A204.1 (cell line): ENCODE measurements around the gene AGXT.

Source experiments
- FAIRE-seq: peaks from 2 replicates; lab custom pipeline; 2012; peaks lifted over from hg19 to GRCh38; lab: Jason Lieb, UNC

The AGXT gene

DNA sequence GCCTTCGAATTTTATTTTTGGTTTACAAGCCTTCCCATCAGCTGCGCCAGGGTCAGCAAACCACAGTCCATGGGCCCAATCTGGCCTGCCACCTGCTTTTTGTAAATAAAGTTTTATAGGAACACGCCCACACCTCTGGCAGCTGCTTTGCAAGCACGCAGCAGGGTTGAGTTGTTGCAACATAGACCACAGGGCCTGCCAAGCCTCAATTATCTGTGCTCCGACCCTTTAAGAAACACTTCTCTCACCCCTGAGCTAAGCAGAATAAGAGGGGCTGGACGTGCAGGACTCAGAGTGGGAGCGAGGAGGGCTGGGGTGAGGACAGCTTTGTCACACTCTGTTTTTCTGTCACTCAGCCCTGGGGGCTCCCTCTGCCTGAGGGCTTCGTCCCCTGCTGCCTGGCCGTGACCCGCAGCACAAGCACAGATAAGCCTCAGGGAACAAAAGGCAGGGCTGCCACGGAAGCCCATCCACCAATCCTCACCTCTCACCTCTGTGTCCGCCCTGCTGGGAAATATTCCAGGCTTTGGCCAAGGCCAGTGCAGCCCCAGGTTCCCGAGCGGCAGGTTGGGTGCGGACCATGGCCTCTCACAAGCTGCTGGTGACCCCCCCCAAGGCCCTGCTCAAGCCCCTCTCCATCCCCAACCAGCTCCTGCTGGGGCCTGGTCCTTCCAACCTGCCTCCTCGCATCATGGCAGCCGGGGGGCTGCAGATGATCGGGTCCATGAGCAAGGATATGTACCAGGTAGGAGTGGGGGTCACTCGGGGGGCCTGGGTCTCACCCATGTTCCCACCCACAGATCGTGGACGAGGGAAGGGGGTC lies at the start of gene AGXT:
TSS of gene AGXT (plus strand) at position 539 of the 823 bp plus-strand sequence. CDS start at position 581, 42 bp downstream.
- FAIRE-seq = no peak

GRCh38 chr2:240819126-240819857 lies 49.3 kb upstream of the AGXT start:
- no peak for FAIRE-seq

- no peak for FAIRE-seq
These were observed 48.6 kb upstream of the AGXT start, which contains the start of gene KIF1A for GRCh38 chr2:240819858-240820606. Gene KIF1A (minus strand): TSS chr2:240820219. CDS start chr2:240797752, 22,467 bp downstream.

DNA sequence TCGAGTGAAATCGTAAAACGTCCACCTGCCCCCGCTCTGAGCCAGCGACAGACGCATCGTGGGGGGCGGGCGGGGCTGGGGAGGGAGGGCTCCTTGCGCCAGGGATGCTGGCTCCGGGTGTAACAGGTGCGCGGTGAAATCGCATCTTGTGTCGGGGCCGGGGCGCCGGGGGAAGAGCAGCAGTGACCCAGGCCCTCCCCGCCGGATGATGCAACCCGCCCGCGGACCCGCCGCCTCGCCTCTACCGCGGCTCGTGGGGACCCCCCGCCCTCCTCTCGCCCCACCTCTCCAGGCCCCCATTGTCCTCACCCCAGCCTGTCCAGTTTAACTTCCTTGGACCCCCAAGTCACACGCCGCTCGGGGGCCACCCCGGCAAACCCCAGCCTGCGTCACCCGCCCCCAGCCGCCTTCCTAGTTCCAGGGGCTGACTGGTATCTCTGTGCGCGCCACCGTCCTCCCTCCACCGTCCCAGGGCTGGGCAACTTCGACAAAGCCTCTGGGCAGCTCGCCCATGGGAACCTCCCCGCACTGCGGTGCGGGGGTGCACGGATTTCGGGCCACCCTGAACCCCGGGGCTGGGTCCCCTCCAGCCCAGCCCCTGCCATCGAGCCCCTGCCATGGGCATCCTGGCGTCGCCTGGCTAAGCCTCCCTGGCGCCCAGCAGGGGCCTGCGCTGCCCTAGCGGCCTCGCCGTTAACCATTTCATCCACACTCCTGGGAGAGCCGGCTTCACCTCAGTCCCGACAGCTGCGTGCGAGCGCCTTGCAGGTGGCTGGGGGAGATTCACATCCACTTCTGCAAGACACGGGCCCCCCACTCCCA lies 47.8 kb upstream of the AGXT start:
- FAIRE-seq = no peak

DNA sequence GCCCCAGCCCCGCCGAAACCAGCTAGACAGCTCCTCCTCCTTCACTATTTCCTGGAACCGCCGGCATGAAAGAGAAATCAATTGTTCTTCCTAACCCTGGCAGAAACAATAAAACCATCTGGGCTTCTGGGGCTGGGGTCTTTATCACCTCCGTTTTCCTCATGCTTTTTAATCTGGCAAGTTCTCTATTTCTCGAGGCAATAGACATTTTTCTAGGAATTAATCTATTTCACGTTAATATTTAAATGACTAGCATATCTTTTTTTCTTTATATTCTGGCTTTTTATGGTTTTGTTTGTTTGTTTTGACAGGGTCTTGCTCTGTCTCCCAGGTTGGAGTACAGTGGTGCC lies 47.2 kb upstream of the AGXT start:
- FAIRE-seq = no peak

GRCh38 chr2:240822280-240822847 lies 46.3 kb upstream of the AGXT start:
- no peak for FAIRE-seq

GRCh38 chr2:240823449-240824336 lies 44.9 kb upstream of the AGXT start:
- FAIRE-seq = no peak

GRCh38 chr2:240825476-240825875 lies 43.1 kb upstream of the AGXT start:
- FAIRE-seq = no peak

DNA sequence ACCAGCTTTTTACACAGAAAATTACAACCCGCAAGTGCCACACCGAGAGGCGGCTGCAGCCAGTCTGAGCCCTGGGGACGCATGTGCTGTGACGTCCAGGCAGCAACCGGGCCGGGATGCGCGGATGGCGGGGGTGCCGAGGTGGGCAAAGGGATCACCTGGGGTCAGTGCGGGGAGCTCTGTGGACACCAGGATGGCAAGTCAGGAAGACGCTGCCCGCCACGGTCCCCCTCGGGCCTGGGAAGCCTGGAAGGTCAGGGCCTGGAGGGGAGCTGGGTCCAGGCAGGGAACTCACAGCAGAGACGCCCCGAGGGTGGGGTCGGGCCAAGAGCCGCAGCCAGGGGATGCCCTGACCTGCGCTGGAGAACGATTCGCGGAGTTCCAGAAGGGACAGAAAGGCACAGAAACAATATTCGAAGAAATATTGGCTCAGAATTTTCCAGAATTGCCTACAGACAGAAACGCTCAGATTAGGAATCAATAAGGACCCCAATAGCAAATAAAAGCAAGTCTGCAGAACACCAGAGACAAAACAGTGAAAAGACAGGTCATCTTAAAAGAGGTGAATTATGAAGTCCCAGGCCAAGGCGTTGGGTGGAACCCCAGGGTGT lies 36.9 kb upstream of the AGXT start:
- FAIRE-seq = no peak

GRCh38 chr2:240832205-240832727 lies 36.4 kb upstream of the AGXT start:
- no peak for FAIRE-seq

GRCh38 chr2:240832921-240833494 lies 35.6 kb upstream of the AGXT start:
- no peak for FAIRE-seq

- FAIRE-seq = no peak
These were observed 34.8 kb upstream of the AGXT start for GRCh38 chr2:240833724-240834285.

DNA sequence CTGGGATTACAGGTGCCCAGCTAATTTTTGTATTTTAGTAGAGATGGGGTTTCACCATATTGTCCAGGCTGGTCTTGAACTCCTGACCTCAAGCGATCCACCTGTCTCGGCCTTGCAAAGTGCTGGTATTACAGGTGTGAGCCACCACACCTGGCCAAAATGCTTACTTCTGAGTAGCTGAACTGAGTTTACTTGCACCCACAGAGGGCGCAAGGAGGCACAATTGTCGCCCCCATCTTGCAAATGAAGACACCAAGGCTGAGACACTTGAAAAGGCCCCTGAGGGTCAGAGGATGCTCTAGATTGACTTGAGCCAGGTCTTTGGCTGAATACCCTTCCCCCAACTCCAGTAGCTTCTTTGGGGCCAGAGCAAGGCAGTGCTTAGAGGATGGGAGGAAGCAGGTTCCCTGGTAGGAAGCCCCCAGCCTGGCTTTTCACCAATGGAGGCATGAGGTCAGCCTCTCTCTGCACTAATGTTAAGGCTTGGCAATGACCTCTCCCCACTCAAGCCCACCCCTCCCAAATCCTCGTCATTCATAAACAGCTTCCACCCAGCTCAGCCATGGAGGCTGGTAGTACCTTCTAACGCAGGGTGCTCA lies 34.1 kb upstream of the AGXT start:
- FAIRE-seq = no peak

- no peak for FAIRE-seq
These were observed 33.1 kb upstream of the AGXT start for GRCh38 chr2:240835528-240835927.

- FAIRE-seq = no peak
These were observed 31.7 kb upstream of the AGXT start for GRCh38 chr2:240836781-240837467.

GRCh38 chr2:240837621-240838020 lies 31.0 kb upstream of the AGXT start:
- FAIRE-seq = no peak

DNA sequence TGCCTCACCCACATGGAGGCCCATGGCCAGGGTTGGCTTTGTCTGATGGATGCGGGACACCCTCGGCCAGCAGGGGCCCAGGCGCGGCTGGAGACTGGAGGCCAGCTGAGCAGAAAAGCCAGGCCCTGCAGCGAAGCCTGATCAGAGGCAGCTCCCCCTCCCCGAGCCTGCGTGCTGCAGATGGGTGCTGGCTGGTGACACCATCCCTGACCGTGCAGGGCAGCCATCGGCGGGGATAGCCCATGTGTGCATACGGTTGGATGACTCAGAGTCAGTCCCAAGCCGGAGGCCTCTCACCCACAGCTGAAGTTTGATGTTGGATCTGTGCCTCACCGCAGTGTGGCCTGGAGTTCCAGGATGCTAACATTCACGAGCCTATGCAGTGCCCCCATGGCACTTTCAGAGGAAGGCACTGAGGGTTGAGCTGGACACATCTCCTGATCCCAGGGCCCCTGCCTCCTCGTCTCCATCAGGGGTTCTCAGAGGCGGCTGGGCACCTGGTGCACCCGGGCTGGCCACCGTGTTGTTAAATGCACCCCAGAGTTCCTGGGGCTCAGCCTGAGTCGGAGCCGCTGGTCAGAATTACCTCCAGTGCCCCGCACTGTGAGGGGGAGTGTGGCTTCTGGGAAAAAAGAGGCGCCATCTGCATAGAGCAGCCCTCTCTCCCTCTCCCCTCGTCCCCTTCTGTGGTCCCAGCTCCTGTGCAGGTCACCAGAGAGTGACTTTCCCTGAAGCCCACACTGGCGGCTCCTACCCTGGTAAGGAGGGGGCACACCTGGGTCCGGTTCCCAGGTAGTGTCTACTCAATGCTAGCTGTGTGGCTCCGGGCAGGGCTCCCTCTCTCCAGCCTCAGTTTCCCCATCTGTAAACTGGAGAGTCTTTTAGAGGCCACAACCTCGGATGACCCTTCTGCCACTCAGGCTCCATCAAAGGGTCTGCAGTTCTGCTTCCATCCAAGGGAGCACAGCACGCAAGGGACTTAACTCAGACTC lies 29.2 kb upstream of the AGXT start:
- FAIRE-seq = no peak
